ENCODE results near the gene TARP.
"Not testable (repeated sequence)": the region's sequence is repeated elsewhere in the genome, so short reads cannot be mapped to it uniquely, and the experiment has no call there.

The TARP gene

GRCh38 chr7:38296059-38296857 lies 22.8 kb upstream of the TARP start:
- DNase-seq: no peak

DNA sequence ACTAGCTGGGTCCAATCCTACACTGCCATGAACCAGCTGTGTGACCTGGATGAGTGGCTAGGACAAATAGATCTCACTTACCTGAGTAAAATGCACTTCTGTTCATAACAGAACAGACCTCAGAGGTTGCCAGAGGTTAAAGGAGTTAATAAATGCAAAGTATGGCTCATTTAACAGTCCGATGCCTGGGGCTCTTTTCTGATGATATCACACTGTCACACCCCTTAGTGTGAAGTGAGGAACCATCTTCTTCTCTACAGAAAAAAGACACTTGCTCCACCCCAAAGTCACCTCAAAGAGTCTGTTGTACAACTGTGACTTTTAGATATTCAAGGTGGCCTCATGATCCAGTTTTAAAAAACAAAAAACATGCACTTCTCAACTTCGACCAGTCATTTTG lies 21.5 kb upstream of the TARP start:
- DNase-seq: no peak

DNA sequence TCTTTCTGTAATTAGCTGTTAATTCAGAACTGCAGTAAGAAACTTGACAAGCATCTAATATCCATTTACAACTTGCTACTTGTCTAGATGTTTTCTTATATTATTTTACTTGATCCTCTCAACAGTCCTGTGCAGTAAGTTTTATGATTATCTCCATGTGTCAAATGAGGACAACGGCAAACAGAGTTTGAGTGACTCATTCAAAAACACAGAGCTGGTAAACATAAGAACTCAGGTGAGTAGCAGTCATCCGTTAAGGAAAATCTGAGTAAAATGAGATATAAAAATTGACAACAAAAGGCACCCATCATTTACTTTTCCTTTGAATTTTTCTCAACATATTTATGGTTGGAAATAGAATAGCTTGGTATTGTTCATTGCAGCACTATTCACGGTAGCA lies 19.0 kb upstream of the TARP start:
- DNase-seq: no peak

DNA sequence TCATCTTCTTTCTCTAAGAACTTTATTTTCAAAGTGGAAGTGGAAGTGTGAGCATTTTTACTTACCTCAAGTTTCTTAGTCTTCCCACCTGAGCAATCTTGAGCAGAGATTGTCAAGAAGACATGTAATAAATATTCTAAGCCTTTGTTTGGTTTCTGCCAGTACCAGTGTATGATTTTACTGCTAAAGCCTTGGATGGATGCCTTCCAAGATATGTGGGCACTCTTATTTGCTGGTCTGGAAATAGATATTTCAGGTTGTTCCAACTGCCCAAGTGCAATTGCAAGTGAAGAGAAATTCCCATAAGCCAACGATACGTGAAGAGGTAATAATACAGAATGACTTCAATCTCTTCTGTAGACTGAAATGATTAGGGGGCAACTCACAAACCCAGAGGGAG lies 18.2 kb upstream of the TARP start:
- DNase-seq: no peak

- no peak for DNase-seq
Measured at GRCh38 chr7:38291117-38291647, 17.7 kb upstream of the TARP start.

GRCh38 chr7:38284553-38284952 lies 11.1 kb upstream of the TARP start:
- no peak for DNase-seq

- no peak for DNase-seq
Measured at GRCh38 chr7:38283809-38284208, 10.4 kb upstream of the TARP start.

- DNase-seq: no peak
Measured at GRCh38 chr7:38283107-38283506, 9.7 kb upstream of the TARP start.

- DNase-seq: no peak
Measured at GRCh38 chr7:38282081-38282480, 8.6 kb upstream of the TARP start.

- no peak for DNase-seq
Measured at GRCh38 chr7:38281266-38281665, 7.8 kb upstream of the TARP start.

- no peak for DNase-seq
Measured at GRCh38 chr7:38280707-38281106, 7.3 kb upstream of the TARP start.

DNA sequence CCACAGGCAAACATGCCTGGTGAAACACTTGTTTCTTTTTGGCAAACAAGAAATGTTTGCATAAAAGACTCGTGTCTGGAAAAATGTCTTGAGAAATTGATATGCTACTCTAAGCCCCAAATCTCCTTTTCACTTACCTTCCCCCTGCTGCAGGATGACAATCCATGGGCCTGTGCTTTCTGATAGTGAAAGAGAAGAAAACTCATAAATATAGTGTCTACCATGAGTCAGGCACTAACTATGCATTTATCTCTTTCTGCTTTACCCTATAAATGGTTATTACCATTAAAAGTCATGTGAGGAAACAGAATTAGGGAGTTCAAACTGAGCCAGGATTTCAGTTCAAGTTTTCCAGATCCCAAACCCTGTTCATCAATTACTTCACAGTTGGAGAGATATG lies 6.6 kb upstream of the TARP start:
- DNase-seq: no peak

GRCh38 chr7:38276096-38276877 lies 2.9 kb upstream of the TARP start:
- DNase-seq: no peak

DNA sequence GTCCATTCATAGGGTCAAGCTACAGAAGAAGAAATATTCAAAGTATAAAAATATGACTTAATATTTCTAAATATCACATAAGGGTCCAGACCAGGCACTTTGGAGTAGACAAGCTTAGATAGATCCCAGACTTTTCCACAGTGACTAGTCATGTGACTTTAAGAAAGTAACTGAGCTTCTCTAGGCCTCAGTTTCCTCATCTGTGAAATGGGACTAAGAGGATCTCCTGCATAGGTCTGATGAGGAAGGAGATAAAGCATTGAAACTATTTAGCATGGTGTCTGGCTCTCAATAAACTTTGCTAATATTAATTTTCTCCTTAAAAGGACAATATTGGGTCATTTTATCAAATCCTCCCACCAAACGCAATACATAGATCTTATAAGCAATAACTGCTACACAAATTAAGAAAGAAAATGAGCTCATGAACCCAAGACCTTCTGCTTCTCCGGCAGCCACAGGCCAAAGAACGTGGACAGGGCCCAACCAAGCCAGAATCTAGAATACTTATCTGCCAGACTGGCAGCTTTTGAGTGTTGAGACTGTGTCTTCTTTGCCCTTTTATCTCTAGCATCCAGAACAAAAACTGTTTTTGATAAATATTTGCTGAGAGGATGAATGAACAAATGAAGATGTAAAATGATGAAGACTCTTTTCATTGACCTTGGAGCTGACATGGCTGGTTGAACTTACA lies 1.6 kb upstream of the TARP start:
- no peak for DNase-seq

DNA sequence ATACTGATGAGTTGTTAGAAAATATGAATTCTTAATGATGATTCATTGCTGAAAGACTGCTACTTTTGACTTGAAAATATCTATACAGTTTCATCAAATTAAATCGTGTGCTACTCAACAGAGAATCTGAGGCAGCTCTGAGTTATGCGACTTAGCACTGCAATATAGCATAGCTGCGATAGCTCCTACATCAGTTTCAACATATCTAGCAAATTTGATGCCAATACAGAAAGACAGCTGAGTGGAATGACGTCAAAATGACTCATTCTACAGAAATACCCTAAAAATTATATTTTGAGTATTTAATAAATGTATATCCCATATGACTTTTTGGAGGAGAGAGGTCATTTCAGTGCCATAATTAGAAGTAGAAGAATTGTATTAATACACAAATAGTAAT lies 1.1 kb upstream of the TARP start:
- DNase-seq: no peak

DNA sequence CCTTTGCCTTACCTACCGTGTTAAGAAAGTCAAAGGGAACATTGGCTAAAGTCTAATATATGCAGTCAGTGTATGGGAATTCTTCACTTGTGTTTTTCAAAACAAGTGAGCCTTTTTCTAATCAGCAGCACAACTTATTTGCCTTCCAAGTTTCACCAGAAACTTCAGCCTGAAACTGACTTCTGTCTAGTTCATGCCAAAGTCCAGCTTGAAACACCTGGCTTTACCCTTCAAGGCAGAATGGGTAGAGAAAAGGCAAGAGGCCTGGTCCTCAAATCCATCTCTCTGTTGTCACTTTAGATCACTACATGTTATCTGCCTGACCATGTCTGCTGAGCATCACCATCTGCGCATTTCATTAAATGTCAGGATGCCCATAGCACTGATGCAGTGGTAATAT lies 3.0 kb downstream of the TARP start:
- DNase-seq: not testable (repeated sequence)

DNA sequence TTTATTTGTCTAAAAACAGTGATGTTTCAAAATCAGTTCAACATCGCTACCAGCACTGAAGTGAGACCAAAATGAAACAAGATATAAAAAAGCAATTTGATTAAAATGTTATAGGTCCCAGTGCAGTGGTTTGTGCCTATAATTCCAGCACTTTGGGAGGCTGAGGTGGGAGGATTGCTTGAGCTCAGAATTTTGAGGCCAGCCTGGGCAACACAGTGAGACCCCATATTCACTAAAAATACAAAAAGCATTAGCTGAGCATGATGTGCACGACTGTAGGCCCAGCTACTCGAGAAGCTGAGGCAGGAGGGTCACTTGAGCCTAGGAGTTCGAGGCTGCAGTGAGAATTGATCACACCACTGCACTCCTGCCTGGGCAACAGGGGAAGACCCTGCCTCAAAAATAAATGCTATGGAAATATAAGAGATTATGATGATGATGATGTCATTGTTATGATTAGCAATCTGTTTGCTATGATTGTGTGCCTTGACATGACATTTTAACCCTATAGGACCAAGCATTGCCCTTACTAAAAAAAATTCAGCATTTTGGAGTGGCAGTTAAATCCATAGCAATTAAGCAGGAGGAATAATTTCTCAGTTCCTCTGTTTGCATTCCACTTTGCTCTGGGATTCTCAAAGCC lies 3.6 kb downstream of the TARP start:
- not testable (repeated sequence) for DNase-seq

DNA sequence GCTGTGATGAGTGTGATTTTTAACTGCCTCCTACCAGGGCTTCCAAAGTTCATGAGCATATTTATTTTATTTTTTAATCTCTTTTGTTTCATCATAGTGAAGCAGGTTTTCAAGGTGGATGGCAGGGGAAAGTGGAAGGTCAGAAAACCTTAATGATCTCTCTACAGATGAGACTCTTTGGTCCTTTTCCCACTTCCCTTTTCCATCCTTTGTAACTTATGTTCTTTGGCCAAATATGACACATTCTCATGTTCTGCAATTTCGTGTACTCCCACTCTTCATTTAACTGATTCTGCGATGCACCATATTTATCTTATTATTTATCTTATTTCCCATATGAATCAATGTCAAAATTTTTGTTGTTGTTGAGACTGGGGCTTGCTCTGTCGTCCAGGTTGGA lies 7.5 kb downstream of the TARP start:
- DNase-seq: not testable (repeated sequence)

DNA sequence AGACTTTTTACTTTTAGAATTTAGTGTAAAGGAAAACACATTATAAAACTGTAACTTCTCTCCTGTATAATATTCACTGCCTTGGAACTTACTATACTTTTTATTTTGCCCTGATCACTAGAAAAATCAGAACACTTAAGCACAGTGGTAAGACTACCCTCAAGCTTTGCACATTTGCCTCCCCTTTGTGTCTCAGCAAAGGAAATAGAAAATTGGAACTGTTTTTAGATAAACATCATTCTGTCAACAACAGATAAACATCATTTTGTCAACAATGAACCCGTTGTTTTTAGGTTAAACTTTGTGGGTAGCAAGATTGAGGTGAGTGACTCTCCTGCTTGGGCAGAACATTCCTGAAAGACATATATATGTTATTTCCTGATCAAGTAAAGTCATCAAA lies 8.8 kb downstream of the TARP start:
- not testable (repeated sequence) for DNase-seq

DNA sequence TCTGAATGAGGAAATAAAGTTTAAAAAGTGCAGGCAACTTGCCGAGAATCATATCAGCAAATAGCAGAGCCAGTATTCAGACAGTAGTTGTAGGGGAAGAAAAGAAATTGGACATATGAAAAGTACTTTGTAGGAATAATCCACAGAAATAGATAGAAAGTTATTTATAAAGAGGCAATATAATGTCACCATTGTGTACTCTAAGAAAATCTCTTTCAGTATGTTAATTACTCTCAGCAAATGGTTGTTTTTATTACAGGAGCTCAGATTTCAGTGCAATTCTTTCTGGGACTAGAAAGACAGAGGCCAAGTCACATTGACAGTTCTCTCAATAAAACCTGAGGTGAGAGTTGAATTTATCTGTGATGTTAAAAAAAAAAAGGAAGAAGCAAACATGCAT lies 10.2 kb downstream of the TARP start:
- DNase-seq: not testable (repeated sequence)

- no peak for DNase-seq
Measured at GRCh38 chr7:38262545-38262944, 10.9 kb downstream of the TARP start.

DNA sequence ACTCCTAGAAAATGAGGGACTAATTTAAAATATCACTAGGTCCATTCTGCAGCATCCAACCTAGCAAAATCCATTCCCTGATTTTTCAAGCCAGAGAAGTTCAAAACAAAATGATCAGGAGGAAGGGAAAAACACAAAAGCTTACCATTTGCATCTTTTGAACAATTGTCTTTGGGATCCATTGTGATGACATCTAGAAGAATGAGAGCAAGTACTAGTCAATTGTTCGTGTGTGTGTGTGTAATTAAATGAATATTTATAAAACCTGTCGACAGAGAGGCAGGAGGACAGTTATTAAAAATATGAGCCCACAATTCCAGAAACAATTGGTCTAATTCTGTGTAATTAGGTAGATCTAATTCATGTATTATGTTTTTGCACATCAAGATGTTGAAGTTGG lies 11.4 kb downstream of the TARP start:
- not testable (repeated sequence) for DNase-seq

DNA sequence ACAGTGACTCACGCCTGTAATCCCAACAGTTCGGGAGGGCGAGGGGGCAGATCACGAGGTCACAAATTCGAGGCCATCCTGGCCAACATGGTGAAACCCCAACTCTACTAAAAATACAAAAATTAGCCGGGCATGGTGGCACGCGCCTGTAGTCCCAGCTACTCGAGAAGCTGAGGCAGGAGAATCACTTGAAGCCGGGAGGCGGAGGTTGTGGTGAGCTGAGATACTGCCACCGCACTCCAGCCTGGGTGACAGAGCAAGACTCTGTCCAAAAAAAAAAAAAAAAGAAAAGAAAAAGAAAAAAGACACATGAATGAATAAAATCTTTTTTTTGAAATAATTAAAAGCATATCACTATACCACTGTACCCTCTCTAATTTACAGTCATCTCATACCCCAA lies 11.8 kb downstream of the TARP start:
- DNase-seq: not testable (repeated sequence)

All from cortex of kidney (tissue), 1 donor.